K562 (cell line): ENCODE measurements around the gene HSPA1L. TPM values are rescaled to one million over a fixed set of nuclear protein-coding genes. Genes with fewer than 3 reads are reported as not detected.

Experiments
- ARID2 ChIP-seq: fragments of 450-650 bp; IDR thresholded peaks from 2 replicates; pipeline ENCODE4 v1.6.1; 2017; ENCODE audit warnings: antibody characterized with exemption, mild to moderate bottlenecking
- ATF7 ChIP-seq: fragments of 450-650 bp; IDR thresholded peaks from 2 replicates; pipeline ENCODE4 v1.7.1; 2014; ENCODE audit warnings: mild to moderate bottlenecking, moderate library complexity
- C11orf30 ChIP-seq: fragments of 450-650 bp; IDR thresholded peaks from 2 replicates; pipeline ENCODE4 v1.6.1; 2016; ENCODE audit warnings: low read depth, mild to moderate bottlenecking
- CBX8 ChIP-seq: fragments of 200-600 bp; sonication (generic); IDR thresholded peaks from 2 replicates; pipeline ENCODE4 v1.6.1; 2012; ENCODE audit warnings: borderline replicate concordance, mixed run types, low read depth, mild to moderate bottlenecking, moderate library complexity, mixed read lengths, low read length, control low read depth, inconsistent platforms; ENCODE audit not compliant: poor library complexity, severe bottlenecking; ENCODE audit errors: extremely low read depth
- CEBPG ChIP-seq, 3 experiments: fragments of 200-800 bp in 1 of 3; sonication (Bioruptor generic) in 1 of 3; sonication (generic) in 1 of 3; formaldehyde crosslinking in 1 of 3; IDR thresholded peaks in 2 of 3; conservative IDR thresholded peaks in 1 of 3; 2 replicates each; pipeline versions ENCODE4 v1.6.1 to v1.8.0; 2016 to 2022; ENCODE audit warnings: missing compliant biosample characterization in 2 of 3, missing genetic modification characterization in 2 of 3, mild to moderate bottlenecking in 1 of 3, missing genetic modification reagents in 1 of 3
- DACH1 ChIP-seq: fragments of 450-650 bp; IDR thresholded peaks from 2 replicates; pipeline ENCODE4 v1.6.1; 2018; ENCODE audit not compliant: partially characterized antibody
- DDX20 ChIP-seq: fragments of 450-650 bp; IDR thresholded peaks from 2 replicates; pipeline ENCODE4 v1.6.1; 2016; ENCODE audit warnings: missing genetic modification characterization, low read depth, mild to moderate bottlenecking, missing compliant biosample characterization, moderate library complexity
- ETV1 ChIP-seq: fragments of 450-650 bp; conservative IDR thresholded peaks from 2 replicates; pipeline ENCODE4 v1.6.1; 2016; ENCODE audit warnings: missing genetic modification characterization, control low read depth, low read depth, missing compliant biosample characterization
- FOSL1 ChIP-seq: fragments of 200-800 bp; sonication (Bioruptor generic); conservative IDR thresholded peaks from 2 replicates; pipeline ENCODE4 v1.6.1; 2016; ENCODE audit warnings: missing genetic modification characterization, missing compliant biosample characterization
- GATA2 ChIP-seq: sonication (generic); formaldehyde crosslinking; IDR thresholded peaks from 2 replicates; pipeline ENCODE4 v1.4.0; 2020; ENCODE audit warnings: mild to moderate bottlenecking, missing genetic modification reagents
- KAT8 ChIP-seq: fragments of 450-650 bp; IDR thresholded peaks from 2 replicates; pipeline ENCODE4 v1.6.1; 2016; ENCODE audit warnings: low read depth, mild to moderate bottlenecking
- MAFK ChIP-seq: IDR thresholded peaks from 2 replicates; pipeline ENCODE4 v1.6.1; 2011; ENCODE audit warnings: low read length, improper control_type of control experiment
- MYNN ChIP-seq, 2 experiments: sonication (generic); formaldehyde crosslinking in 1 of 2; IDR thresholded peaks; 2 replicates each; pipeline versions ENCODE4 v1.5.0 to v1.6.1; 2016 to 2020; ENCODE audit warnings: antibody characterized with exemption in 1 of 2, missing genetic modification reagents in 1 of 2
- NONO ChIP-seq, 2 experiments: fragments of 200-400 bp in 1 of 2; fragments of 450-650 bp in 1 of 2; formaldehyde crosslinking in 1 of 2; IDR thresholded peaks; 2 replicates each; pipeline ENCODE4 v1.6.1; 2017; ENCODE audit warnings: low read depth in 2 of 2, mild to moderate bottlenecking in 2 of 2, moderate library complexity in 2 of 2, low read length in 1 of 2
- PPARD ChIP-seq: fragments of 250-450 bp; sonication (Bioruptor Pico); IDR thresholded peaks from 2 replicates; pipeline ENCODE4 v1.8.0; 2022; ENCODE audit warnings: inconsistent platforms, mild to moderate bottlenecking, moderate library complexity
- PTRF ChIP-seq: fragments of 450-650 bp; IDR thresholded peaks from 2 replicates; pipeline ENCODE4 v1.6.1; 2016; ENCODE audit warnings: mild to moderate bottlenecking, missing genetic modification characterization, missing compliant biosample characterization
- SP1 ChIP-seq: sonication (generic); formaldehyde crosslinking; IDR thresholded peaks from 2 replicates; pipeline ENCODE4 v1.8.1; 2022; ENCODE audit warnings: mild to moderate bottlenecking, missing genetic modification reagents
- SRF ChIP-seq, 2 experiments: fragments of 250-450, 450-650 bp in 1 of 2; sonication (Bioruptor Pico) in 1 of 2; sonication (generic) in 1 of 2; formaldehyde crosslinking; IDR thresholded peaks; 2 replicates each; pipeline versions ENCODE4 v1.5.0 to v1.5.1; 2020 to 2022; ENCODE audit warnings: mild to moderate bottlenecking in 1 of 2, missing genetic modification reagents in 1 of 2
- THRAP3 ChIP-seq: fragments of 450-650 bp; IDR thresholded peaks from 2 replicates; pipeline ENCODE4 v1.6.1; 2016; ENCODE audit warnings: mild to moderate bottlenecking, inconsistent platforms, borderline replicate concordance
- ZNF717 ChIP-seq: fragments of 250-450 bp; sonication (Bioruptor Pico); IDR thresholded peaks from 2 replicates; pipeline ENCODE4 v1.5.0; 2021
- ZNF785 ChIP-seq: fragments of 250-450 bp; sonication (Bioruptor Pico); IDR thresholded peaks from 2 replicates; pipeline ENCODE4 v1.4.0; 2020; ENCODE audit warnings: mild to moderate bottlenecking
- polyA plus RNA-seq, 8 experiments: library from polyadenylated mRNA; depleted of rRNA in 4 of 8; stranded (reverse) in 5 of 8; unstranded in 3 of 8; fragments of >200 nt; fragmentation: Nextera tagmentation in 2 of 8; fragmentation: Illumina TruSeq in 1 of 8; extraction: Ambion mirVana in 2 of 8; extraction: Trizol in 1 of 8; gene quantifications; 2 replicates each; pipeline versions ENCODE4 v1.2.1 to v1.2.3, GENCODE V29; 2011 to 2014; ENCODE audit warnings: inconsistent platforms in 1 of 8, missing spikeins in 1 of 8
- total RNA-seq, 7 experiments: library from RNA; depleted of rRNA in 6 of 7; stranded (reverse); fragments of >200 nt in 6 of 7; fragmentation: Illumina TruSeq in 2 of 7; extraction: Trizol in 2 of 7; gene quantifications; 2 replicates each; pipeline versions ENCODE4 v1.2.1 to v1.2.3, GENCODE V29; 2011 to 2021; ENCODE audit warnings: low replicate concordance in 1 of 7
- TF ChIP-seq, protein P1 (sequence below): fragments of 450-650 bp; IDR thresholded peaks from 2 replicates; pipeline ENCODE4 v1.6.1; 2017; ENCODE audit warnings: mild to moderate bottlenecking, moderate library complexity
- TF ChIP-seq, protein P2 (sequence below): fragments of 450-650 bp; formaldehyde crosslinking; IDR thresholded peaks from 2 replicates; pipeline ENCODE4 v1.4.0; 2022; ENCODE audit warnings: mild to moderate bottlenecking, moderate library complexity
- TF ChIP-seq, protein P3 (sequence below): sonication (generic); formaldehyde crosslinking; IDR thresholded peaks from 2 replicates; pipeline ENCODE4 v1.8.0; 2022; ENCODE audit warnings: mild to moderate bottlenecking, missing genetic modification reagents

HSPA1L gene
- total and polyA plus RNA-seq, 9 of the 15 experiments (the other 6 are each of a cell fraction or from before 2014, with no cell fraction given): 0.14 to 2.1 (median 1.3) TPM

DNA sequence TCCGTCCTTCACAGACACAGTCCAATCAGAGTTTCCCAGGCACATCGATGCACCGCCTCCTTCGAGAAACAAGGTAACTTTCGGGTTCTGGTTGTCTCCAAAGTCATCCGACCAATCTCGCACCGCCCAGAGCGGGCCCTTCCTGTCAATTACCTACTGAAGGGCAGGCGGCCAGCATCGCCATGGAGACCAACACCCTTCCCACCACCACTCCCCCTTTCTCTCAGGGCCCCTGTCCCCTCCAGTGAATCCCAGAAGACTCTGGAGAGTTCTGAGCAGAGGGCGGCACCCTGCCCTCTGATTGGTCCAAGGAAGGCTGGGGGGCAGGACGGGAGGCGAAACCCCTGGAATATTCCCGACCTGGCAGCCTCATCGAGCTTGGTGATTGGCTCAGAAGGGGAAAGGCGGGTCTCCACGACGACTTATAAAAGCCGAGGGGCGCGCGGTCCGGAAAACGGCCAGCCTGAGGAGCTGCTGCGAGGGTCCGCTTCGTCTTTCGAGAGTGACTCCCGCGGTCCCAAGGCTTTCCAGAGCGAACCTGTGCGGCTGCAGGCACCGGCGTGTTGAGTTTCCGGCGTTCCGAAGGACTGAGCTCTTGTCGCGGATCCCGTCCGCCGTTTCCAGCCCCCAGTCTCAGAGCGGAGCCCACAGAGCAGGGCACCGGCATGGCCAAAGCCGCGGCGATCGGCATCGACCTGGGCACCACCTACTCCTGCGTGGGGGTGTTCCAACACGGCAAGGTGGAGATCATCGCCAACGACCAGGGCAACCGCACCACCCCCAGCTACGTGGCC lies 12.4 kb upstream of the HSPA1L start, which contains the start of gene HSPA1B (continued):
- TF ChIP-seq THRAP3 (no peak), DACH1 (no peak), GATA2 (CRISPR knock-in tag) (no peak), ZNF717 (CRISPR knock-in tag) (no peak), NONO (IDR thresholded peaks at IDR 0.05; ENCODE audit: low read depth in 2 of 2, low read length in 1 of 2) (peak in 1 of 2 experiments; percentile 90; a peak in 2 of 4 replicates), CBX8 (no peak), DDX20 (tag) (no peak), MYNN (IDR thresholded peaks at IDR 0.05) (peak; percentile 22; the same call in 1 of the 2 replicates), MYNN (CRISPR knock-in tag; IDR thresholded peaks at IDR 0.05) (no peak), PPARD (no peak), CEBPG (CRISPR knock-in tag; IDR thresholded peaks at IDR 0.05) (no peak), CEBPG (tag; conservative IDR thresholded peaks at IDR 0.05 in 1 of 2, IDR thresholded peaks at IDR 0.05 in 1 of 2) (no peak), ETV1 (tag) (peak; percentile 77), ATF7 (no peak), FOSL1 (tag) (no peak), SP1 (peak; percentile 97), KAT8 (no peak), ZNF785 (CRISPR knock-in tag) (0 out of 2 replicates have a peak, but pooled peaks have one; percentile 21), MAFK (no peak; the same call in 1 of the 2 replicates), SRF (CRISPR knock-in tag; IDR thresholded peaks at IDR 0.05) (peak; percentile 75 to 79; a peak in 3 of 4 replicates), C11orf30 (no peak), PTRF (no peak), ARID2 (0 out of 2 replicates have a peak, but pooled peaks have one; percentile 12)
- TF ChIP-seq, protein P1, sequence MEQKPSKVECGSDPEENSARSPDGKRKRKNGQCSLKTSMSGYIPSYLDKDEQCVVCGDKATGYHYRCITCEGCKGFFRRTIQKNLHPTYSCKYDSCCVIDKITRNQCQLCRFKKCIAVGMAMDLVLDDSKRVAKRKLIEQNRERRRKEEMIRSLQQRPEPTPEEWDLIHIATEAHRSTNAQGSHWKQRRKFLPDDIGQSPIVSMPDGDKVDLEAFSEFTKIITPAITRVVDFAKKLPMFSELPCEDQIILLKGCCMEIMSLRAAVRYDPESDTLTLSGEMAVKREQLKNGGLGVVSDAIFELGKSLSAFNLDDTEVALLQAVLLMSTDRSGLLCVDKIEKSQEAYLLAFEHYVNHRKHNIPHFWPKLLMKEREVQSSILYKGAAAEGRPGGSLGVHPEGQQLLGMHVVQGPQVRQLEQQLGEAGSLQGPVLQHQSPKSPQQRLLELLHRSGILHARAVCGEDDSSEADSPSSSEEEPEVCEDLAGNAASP: no peak
- TF ChIP-seq, protein P2, sequence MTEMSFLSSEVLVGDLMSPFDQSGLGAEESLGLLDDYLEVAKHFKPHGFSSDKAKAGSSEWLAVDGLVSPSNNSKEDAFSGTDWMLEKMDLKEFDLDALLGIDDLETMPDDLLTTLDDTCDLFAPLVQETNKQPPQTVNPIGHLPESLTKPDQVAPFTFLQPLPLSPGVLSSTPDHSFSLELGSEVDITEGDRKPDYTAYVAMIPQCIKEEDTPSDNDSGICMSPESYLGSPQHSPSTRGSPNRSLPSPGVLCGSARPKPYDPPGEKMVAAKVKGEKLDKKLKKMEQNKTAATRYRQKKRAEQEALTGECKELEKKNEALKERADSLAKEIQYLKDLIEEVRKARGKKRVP (CRISPR knock-in tag): peak; percentile 79
- TF ChIP-seq, protein P3, sequence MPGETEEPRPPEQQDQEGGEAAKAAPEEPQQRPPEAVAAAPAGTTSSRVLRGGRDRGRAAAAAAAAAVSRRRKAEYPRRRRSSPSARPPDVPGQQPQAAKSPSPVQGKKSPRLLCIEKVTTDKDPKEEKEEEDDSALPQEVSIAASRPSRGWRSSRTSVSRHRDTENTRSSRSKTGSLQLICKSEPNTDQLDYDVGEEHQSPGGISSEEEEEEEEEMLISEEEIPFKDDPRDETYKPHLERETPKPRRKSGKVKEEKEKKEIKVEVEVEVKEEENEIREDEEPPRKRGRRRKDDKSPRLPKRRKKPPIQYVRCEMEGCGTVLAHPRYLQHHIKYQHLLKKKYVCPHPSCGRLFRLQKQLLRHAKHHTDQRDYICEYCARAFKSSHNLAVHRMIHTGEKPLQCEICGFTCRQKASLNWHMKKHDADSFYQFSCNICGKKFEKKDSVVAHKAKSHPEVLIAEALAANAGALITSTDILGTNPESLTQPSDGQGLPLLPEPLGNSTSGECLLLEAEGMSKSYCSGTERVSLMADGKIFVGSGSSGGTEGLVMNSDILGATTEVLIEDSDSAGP: no peak
